LoVo (cell line): ENCODE results near the gene PEMT.

Experiments used
- DNase-seq: peaks from one replicate; pipeline ENCODE4 v3.0.0-alpha.2; 2016; ENCODE audit warnings: low spot score

The PEMT gene

GRCh38 chr17:17514993-17515933 is 76.2 kb downstream of the PEMT start:
- no peak for DNase-seq

DNA sequence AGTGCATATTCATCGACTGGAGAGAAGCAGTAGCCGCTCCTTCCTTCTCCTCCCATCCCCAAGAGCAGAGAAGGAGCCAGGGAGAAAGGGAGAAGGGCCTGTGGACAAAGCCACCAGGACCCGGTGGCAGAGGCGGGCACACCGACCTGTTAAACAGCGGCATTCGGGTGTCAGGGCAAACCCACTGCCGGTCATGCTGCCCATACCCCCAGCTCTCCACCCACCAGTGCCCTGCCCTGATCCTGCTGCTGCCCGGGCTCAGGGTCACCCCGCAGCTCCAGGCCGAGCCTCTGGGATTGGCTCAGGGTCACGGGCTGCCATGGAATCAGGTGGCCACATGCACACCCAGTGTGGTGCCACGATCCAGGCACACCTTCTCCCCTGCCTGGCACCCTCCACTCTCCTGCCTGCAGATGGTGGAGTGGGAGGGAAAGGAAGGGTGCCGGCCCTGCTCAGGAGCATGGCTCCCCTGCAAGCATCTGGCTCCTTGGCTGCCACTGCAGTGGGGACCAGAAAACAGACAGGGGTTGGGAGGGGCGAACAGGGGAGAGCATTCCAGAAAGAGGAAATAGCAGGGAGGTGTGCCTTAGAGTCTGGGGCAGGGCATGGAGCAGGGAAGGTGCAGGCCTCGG is 77.0 kb downstream of the PEMT start:
- DNase-seq, result no peak

- no peak for DNase-seq
Observed at GRCh38 chr17:17513626-17514025, 77.9 kb downstream of the PEMT start.

GRCh38 chr17:17512866-17513265 is 78.6 kb downstream of the PEMT start:
- no peak for DNase-seq

- no peak for DNase-seq
Observed at GRCh38 chr17:17511881-17512858, 79.3 kb downstream of the PEMT start.

DNA sequence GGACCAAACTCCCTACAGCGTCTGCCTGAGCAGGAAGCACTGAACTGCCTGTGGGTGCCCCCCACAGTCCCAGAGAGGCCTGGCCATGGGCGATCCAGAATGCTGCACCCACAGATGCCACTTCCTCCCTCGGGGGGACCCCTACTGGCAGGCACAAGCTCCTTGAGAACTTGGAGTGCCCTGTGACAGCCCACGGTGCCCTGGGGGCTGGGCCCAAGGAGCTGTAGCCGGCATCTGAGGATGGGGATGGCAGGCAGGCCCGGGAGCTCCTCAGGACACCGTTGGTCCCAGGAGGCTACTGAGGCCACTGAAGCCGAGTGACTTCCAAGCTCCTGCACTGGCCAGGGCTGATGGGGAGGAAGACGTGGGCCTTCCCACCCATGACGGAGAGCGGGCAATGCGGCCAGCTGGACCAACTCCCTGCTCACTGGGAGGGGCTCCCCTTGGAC is 80.2 kb downstream of the PEMT start:
- DNase-seq, result no peak

- no peak for DNase-seq
Observed at GRCh38 chr17:17510456-17511292, 80.8 kb downstream of the PEMT start.

DNA sequence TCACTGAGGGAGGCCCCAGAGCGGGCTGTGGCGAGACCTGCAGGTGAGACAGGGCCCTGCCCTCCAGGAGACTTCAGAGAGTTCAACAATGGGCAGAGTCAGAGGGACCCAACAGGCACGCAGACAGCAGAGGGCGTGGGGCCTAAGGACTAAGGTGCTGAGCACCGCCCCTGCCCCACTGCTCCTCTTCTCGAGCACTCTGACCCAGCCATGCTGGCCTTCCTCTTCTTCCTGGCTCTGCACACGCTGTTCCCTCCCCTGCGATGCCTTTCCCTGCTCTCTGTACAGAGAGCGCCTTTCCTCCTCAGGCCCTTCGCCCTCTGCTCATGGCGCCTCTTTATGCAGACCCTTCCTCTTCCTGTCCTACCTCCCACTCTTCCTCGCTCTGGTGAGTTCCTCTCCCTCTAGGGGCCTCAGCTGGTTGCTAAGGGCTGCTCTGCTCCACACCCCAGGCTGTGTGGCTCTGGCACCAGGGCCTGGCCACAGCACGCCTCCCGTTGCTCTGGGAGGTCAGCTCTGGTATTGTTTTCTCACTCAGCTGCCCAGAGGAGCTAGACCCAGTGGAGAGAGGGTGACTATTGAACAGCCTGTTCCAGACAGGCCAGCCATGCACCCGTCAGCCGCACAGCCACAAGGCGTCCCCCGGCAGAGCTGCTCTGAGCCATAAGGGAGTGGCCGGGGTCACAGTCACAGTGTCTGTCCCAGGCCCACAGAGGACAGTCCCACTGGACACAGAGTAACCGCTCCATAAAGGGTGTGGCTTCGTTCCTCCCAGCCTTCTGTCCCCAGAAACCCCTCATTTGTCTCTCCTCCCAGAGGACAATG is 81.7 kb downstream of the PEMT start:
- no peak for DNase-seq

- DNase-seq, result no peak
Observed at GRCh38 chr17:17508646-17509591, 82.6 kb downstream of the PEMT start.

DNA sequence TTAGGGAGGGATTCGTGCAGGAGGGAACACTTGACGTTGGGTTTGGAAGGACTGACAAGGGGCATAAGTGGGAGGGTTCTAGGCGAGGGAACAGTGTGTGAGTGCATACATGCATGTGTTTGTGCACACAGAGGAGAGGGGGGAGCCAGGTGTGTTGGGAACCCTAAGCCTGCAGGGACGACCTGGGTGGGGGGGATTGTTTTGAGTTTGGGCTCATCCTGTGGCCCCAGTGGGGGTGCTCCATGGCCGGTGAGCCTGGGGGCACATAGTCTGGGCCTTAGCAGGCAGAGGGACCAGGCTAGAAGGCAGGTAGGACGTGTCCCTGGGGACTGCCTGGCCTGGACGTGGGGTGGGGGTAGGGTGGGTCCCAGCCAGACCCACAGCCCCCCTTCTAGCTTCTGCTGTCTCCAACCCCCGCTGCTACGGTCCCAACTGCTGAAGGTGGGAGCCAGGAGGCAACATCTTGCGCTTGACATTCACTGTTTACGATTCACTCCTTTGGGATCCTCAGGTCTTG is 83.4 kb downstream of the PEMT start:
- DNase-seq, result no peak

- DNase-seq, result no peak
Observed at GRCh38 chr17:17507465-17508011, 84.0 kb downstream of the PEMT start.

DNA sequence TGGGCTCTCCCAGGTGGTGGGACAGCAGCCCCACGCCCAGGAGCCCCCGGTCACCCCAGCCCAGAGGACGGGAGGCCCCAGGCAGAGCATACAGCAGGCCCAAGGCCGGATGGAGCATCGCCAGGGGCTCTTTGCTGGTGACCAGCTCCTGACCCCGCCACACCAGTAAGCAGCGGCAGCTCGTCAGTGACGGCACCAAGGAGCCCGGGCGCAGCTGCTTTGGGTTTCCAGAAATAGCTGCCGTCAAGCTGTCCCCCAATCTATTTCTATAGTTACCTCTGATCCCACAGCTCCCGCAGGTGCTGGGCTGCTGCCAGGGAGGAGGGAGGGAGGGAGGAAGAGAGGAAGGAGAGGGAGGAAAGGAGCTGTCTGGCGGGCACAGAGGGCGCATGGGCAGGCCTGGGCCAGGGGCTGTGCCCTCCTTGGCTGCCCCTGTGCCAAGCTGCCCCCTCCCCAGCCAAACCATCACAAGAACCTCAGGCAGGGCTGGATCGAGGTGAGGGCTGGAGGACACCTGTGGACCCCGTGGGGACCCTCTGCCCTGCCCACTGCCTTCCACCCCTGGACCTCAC is 84.5 kb downstream of the PEMT start:
- DNase-seq, result no peak

DNA sequence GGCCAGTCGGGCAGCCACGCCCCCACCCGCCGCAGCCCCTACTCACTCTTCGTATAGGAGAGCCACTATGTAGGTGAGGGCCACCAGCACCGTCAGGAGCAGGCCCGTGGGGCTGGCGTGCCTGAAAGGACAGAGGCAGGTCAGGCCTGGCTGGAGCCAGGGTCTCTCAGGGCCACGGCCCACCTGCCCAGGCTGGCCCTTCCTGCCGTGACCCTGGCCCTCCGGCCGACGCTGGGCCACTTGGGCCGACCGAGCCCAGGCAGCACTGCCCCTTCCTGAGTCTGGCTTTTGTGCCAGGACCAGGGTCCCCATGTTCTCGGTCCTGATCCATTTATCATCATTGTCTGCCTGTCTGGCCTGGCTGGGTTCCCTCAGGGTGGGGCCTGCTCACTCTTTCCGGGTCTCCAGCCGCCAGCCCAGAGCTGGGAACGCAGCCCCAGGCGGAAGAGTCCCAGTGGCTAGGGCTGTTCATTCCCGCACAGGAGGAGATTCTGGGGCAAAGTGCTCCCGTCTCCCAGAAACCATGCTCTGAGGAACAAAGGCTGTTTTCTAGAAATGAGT is 85.2 kb downstream of the PEMT start:
- no peak for DNase-seq

- no peak for DNase-seq
Observed at GRCh38 chr17:17505610-17506171, 85.8 kb downstream of the PEMT start.

- DNase-seq, result no peak
Observed at GRCh38 chr17:17505151-17505550, 86.4 kb downstream of the PEMT start.

DNA sequence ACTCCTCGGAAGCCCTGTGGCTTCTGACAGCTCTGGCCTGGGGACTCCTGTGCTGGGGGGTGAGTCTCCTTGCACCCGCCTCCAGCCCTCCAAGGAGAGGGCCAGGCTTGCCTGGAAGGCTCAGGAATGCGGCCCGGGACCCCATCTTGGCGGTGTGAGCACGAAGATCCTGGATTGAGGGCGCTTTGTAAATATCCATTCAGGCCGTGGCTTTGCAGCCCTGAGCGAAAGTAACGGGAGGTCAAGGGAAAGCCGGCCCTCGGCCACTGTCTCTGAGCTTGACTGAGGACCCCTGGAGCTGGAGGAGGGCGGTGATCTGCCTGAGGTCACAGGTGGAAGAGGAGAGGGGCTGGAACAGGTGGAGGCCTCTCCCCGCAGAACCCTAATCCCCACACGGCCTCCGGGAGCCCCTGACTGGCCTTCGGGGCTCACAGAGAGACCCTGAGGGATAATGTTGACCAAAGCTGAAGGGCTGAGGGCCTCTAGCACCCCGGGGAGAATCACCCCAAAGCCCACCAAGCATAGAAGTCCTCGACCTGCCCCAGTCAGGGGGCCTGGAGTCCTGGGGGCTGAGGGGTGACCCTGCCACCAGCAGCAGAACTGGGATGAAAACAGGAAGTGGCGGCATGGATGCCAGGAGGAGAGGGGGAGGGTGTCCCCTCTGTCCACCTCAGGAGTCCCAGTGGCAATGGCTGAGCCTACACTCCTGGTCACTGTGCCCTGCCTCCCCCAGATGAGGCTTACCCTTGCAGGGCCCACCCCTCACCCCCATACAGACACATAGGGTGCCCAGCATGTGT is 87.0 kb downstream of the PEMT start:
- no peak for DNase-seq
